Measurements from ENCODE around the gene MYO9B. TPM values are rescaled to one million over a fixed set of nuclear protein-coding genes. Genes with fewer than 3 reads are reported as not detected.
A peak's percentile ranks its signal among the peaks of the same experiment; 100 is the strongest.

Gene MYO9B
- polyA plus RNA-seq, 10 donors = 30.2 to 48.5 (median 34.2) TPM

DNA sequence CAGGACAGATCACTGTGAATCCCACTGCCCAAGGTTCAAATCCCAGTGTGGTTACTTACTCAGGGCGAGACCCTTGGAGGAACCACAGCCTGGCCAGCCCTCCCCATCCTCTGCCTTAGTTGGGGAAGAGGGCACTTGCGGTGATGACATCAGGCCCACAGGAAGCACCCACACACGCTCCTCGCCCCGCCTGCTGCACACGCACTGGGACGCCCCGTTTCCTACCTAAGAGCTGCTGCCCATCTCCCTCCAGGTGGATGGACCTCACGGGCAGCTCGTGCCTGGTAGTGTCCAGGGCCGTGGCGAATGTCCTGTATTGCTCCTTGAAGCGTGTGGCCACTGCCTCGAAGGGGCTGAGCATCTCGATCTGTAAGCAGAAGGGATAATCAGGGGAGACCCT lies 19.9 kb upstream of the MYO9B start:
- no peak for DNase-seq

DNA sequence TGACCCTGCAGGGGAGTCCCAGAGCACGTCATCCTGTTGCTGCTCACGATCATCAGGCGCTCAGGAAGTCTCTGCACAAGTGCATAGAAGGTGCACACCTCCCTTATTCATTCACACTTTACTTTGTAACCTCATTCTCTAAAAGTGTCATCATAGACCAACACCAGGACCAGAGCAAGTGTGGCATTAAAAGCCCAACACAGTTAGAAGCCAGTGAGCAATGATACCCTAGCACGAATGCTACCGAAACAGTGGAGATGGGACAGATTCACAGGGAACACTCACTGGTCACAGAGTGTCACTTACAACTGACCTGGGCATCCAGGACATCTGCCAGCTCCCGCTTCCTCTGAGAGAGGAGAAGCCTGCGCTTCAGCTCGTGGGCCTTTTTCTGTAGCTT lies 17.3 kb upstream of the MYO9B start:
- DNase-seq = peak in 1 of 3 donors; percentile 39

DNA sequence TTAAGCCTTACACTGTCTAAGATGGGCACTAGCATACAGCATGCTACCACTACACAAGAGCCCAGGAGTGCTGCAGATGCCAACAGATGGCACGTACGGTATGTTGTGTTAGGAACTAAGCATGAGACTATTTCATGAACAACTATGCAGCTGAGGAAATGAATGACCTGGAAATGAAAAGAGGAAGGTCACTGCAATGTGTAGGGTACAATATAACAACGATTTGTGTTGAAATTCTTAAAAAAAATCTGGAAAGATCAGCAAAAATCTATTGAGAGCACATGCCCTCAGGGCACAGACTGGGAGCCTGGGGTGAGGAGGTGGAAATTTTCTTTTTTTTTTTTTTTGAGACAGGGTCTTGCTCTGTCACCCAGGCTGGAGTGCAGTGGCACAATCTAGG lies 14.8 kb upstream of the MYO9B start:
- DNase-seq = no peak

DNA sequence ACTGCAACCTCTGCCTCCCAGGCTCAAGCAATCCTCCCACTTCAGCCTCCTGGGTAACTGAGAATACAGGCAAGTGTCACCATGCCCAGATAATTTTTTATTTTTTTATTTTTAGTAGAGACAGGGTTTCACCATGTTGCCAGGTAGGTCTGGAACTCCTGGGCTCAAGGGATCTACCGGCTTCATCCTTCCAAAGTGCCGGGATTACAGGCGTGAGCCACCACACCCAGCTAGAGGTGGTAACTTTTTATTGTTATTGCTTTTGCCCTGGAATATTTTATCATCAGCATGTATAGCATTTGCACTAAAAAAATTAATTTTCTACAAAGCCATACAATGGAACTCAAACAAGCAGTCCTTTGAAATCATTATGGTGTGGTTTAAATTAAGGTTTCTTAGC lies 14.4 kb upstream of the MYO9B start:
- no peak for DNase-seq

DNA sequence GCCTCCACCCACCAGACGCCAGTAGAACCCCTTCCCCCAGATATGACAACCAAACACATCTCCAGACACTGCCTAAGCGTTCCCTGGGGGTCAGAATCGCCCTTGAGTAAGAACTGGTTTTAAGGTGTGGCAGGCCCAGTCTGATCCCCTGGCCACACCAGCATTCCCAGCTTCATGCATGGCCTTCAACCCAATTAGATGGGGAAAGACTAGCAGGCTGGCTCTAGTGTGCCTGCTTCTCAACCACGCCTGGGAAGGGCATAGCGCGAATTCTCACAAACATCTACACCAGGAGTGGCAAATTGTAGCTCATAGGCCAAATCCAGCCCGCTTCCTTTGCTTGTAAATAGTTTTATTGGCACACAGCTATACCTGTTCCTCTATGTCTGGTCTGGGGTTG lies 13.9 kb upstream of the MYO9B start:
- no peak for DNase-seq

DNA sequence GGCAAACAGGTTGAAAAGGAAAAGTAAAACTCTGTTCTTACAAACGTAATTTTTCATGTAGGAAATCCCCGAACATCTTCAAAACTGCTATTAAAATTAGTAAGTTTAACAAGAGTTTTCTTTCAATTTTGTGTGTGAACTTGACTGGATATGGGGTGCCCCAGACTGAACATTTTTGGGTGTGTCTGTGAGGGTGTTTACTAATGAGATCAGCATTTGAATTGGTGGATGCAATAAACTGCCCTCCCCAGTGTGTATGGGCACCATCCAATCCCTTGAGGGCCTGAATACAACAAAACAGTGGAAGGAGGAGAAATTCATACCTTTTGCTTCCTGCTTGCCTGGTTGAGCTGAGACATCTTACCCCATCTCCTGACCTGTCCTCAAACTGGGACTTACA lies 12.1 kb upstream of the MYO9B start:
- no peak for DNase-seq

DNA sequence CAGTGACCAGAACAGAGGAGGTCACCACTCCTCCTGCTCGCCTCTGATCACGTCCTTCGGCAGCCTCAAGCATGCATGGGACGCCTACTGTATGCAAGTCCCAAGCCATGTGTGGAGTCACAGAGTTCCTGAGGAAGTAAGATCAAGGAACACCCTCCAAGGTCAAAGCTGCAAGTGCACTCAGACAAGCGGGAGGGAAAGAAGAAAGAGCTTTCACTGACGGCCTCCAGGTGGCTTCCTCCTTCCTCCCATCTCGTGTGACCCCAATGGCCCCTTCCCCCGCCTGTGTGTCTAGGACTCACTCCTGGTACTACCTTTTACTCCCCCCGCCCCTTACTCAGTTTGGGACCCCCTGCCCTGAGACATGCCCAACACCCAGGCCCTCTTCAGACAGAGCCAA lies 6.4 kb upstream of the MYO9B start:
- DNase-seq = no peak

DNA sequence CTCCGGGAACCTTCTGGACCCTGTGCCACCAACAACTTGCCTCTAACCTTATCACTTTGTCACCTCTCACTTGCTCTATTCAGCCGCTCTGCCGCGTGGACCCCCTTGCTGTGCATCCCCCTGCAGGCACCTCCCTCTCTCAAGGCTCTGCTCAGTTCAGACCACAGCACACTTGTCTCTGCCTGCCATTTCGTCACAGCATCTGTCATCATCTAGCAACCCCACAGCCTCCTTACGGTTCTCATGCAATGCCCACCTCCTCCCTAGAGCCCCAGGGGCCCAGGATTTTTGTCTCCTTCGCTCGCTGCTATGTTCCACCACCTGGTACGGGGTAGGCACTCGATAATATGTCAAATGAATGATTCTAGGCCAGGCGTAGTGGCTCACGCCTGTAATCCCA lies 5.2 kb upstream of the MYO9B start:
- no peak for DNase-seq

- DNase-seq = no peak
Observed at GRCh38 chr19:17070912-17071311, 4.7 kb upstream of the MYO9B start.

DNA sequence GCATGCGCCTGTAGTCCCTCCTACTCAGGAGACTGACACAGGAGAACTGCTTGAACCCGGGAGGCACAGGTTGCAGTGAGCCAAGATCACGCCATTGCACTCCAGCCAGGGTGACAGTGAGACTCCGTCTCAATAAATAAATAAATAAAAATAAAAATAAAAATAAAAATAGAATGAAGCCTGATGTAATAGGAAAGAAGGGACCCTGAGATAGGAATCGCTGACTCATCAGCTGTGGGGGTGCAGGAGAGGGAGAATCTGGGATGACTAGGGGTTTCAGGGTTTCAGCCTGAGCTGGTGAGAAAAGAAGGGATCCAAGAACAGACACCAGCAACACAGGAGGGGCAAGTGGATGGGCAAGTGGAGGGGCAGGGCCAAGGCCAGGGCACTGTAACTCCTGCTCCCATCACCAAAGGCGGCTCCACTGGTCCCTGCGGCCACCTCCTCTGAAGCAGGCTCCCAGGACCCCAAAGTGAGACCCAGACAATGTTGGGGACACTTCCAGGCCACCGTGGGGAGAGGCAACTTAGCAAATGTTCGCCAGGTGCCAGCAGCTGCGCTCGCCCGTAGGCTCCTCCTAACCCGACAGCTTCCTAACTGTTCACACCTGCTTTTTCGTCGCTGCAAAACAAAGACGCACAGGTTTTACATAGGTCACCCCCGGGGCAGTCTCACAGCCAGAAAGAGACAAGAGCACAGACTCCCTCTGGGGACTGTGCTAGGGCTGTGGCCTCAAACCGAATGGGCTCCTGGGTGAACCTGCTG lies 1.5 kb upstream of the MYO9B start:
- no peak for DNase-seq

DNA sequence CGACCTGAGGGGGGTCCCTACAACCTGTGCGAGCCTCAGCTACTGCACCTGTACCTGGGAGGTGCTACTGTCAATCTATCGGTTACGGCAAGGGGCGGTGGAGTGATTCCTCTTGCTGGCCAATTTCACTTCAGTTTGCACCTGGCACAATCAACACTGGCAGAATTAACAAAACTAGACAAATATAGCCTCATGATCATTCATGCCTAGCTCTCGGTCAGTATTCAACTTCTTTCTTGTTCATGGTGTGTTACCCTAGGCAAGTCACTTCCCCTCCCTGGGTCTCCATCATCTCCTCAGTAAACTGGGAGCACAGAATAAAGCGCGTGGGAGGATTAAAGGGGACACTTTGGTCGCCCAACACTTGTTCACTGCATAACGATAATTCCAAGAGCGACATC lies 943 bp upstream of the MYO9B start:
- DNase-seq = no peak

DNA sequence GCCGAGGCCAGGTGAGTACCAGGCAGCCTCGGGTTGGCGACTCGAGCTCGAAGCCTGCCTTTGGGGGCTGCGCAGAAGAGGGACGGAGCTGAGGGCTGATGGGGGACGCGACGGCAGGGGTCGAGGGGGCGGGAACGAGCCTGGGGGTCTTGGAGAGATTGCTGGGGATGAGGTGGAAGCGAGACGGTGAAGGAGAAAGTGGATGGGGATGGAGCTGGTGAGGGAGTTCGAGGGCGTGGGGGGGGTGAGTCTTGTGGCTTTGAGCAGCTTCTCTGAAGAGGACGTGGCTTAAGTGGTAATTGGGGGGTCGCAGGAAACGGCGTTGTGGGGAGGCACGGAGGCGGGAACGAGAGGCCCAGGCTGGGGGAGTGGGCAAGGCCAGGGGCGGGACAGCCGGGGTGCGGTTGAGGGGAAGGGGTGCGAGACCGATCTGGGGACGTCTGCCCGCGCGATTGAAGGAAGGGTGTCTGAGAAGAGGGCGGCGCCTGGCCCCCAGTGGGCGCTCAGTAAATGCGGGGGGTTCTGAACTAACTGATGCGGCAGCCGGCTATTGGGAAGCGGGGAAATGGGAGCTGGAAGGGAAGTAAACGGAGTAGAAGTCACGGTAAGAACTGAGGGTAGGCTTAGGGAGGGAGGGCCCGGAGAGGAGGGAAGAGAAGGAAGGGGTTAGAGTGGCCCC lies 426 bp downstream of the MYO9B start:
- peak in 2 of 3 donors; percentile 53 to 76 for DNase-seq

DNA sequence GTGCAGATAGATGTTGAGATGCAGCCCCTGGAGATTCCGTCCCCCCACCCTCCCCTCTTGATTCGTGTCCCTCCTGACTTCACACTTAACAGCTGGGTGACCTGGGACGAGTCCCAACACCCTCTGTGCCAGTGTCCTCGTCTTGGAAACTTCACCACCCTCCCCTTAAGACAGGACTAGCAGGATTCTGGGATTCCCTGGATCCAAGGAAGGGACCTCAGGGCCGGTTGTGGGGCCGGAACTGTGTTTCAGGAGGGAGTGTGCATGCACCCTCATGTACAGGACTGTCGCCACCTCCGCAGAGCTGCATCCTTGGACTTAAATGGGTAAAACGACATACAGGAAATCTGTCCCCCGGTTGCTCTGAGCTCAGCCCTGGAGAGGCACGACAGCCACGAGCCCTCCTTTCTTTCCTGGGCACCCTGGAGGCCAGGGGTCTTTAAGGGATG lies 990 bp downstream of the MYO9B start:
- DNase-seq = peak in 1 of 3 donors; percentile 37

DNA sequence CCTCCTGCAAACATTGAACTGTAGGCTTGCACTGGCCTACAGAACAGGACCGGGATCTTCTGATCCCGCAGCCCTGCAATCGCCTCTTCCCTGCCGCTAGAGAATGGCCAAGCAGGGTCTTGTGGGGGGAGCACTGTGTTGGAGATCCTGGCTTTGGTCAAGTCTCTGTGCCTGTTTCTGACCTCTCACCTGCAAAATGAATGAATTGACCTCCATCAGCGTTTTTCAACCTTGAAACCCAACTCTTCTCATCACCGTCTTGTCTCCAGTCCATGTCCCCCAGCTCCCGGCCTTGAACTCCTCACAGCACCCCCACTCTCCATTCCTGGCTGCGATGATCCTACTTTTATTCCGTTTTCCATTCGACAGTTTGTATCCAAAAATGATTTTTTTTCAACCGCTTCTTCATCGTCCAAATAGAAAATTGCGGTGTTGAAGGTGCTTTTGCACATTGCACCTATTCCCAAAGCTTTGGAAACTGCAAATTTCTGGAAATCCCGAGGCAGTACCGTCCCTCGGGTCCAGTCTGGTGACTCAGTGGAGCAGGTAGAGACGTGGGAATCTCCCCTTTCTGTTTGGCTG lies 2.0 kb downstream of the MYO9B start:
- DNase-seq = no peak

DNA sequence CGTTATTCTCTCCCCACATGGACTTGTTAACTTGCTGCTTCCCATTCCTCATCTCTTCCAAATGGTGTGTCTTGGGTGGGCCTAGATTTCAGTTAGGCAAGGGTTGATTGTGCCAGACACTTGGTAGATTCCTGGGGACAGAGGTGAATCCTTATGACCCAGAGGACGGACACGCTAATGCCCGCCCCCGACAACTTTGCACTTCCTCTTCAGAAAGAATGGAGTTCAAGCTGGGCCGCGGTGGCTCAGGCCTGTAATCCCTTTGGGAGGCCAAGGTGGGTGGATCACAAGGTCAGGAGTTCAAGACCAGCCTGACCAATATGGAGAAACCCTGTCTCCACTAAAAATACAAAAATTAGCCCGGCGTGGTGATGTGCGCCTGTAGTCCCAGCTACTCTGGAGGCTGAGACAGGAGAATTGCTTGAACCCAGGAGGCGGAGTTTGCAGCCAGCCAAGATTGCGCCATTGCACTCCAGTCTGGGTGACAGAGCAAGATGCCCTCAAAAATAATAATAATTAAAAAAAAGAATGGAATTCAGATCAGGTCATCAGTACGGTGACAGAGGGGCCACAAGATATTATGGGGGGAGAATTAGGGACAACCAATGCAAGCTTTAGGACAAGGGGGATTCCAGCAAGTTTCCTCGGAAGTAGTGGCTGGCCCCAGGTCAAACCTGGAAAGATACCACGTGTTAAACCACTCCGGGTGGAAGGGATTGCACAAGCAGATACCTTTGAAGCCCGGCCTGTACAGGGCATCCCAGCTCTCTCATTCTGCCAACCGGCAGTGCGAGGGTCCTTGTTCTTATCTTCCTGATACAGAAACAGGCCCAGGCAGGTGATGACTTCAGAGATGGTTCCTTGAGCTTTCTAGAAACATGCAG lies 2.7 kb downstream of the MYO9B start:
- DNase-seq = no peak

DNA sequence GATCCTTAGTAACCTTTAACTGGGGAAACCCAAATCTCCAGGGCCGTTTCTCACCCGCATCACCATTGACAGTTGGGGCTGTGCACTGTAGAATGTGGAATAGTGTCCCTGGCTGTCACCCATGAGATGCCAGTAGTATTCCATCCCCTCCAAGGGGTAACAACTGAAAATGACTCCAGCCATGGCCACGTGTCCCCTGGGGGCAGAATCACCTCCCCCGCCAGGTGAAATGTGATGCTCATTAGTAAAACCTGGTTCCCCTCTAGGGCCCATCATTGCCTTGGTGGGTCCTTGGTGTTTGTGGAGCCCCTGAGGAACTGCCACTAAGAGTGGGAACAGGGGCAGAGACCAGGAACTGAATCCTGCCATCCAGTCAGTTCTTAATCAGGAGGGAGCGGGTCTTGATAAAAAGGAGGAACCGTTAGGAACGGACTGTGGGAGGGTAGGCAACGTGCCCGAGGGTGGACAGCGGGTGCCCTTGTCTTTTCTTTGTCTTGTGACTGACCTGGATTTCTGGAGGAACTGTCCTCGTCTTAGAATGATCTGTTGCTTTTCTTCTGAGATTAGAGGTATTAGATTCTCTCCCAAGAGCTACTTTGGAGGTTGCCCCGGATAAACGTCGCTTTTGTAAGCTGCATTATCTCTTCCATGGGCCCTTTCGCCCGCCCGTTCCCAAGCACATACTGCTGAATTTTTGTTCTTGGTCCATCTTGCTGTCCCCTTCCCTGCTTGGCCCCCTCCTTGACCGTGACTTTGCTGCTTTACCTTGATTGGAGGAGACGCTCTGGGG lies 3.5 kb downstream of the MYO9B start:
- no peak for DNase-seq

DNA sequence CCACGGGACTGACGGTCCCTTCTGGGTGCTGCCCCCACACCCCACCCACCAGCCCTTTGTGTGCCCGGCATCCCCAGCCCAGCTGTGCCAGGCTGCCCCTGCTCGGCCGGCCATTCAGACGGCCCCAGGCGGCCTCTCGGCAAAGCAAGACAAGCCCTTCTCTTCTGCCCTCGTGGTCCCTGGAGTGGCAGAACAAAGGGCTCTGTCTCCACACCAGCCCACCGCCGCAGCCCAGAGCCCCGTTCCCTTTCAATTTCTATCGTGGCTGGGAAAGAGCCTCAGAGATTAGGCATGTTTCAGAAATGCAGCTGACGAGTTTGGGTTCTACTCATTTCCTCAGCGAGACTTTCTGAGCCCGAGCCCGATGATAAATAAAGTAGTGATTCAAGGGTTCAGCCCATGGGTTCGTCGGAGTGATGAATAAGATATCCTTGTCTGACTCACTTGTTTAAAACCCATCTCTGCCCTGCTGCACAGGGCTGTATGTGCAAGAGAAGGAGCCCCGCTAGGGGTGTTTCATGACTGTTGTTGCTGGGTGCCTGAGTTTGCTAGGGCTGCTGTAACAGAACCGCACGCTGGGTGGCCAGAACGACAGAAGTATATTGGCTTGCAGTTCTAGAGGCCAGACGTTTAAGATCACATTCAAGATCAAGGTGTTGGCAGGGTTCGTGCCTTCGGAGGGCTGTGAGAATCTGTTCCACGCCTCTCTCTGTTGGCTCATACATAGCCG lies 4.3 kb downstream of the MYO9B start:
- DNase-seq = peak; percentile 63 to 95 (median 72)

GRCh38 chr19:17080440-17080801 lies 4.8 kb downstream of the MYO9B start:
- DNase-seq = no peak

DNA sequence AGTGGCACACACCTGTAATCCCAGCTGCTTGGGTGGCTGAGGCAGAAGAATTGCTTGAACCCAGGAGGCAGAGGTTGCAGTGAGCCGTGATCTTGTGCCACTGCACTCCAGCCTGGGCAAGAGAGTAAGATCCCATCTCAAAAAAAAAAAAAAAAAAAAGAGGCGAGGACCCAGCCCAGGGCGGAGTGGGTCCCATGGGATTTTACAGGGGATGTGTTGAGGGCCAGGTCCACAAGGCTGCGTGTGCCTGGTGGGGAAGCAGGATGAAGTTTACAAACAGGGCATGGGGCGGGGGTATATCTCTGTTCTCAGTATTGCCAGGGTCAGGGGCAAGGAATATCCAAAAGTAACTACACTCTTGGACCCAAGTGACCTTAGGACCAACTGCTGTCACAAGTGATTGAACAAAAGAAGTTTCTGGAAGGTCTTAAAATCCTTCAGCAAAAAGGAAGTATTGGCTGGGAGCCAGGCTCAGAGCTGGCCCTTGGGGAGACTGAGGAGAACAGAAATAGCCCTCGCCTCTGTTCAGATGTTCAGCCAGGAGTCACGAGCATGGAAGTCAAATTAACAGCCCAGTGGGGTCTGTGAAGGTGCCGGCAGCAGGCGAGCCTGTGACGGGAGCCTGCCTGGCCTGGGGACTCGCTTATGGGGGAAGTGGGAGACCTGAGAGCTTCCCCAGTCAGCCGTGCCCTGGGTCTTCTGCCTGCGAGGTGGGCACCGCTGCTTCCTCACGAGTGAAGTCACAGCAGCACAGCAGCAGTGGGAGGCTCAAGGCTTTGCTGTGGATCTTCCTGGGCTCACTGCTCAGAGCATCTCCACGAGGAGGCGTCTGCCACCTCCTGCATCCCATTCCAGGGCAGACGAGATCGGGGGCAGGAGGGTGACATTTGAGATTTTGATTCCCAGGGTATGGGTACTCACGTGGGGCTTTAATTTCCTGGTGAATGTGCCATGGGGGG lies 6.4 kb downstream of the MYO9B start:
- DNase-seq = peak in 1 of 3 donors; percentile 60

Measured in muscle of back (tissue), 11 donors.